GM18870 (cell line): ENCODE results near the gene AGO1.
"Not testable (repeated sequence)": the region's sequence is repeated elsewhere in the genome, so short reads cannot be mapped to it uniquely, and the experiment has no call there.

Experiments used
- ATAC-seq: cut with Tn5 transposase; IDR thresholded peaks from one replicate; pipeline ENCODE4 v1.9.1; 2021; ENCODE audit warnings: moderate library complexity; ENCODE audit not compliant: unreplicated experiment

Gene AGO1

GRCh38 chr1:35968396-35968795, 85.4 kb downstream of the AGO1 start:
- no peak for ATAC-seq

GRCh38 chr1:35971601-35972000, 88.6 kb downstream of the AGO1 start:
- ATAC-seq: no peak

GRCh38 chr1:35972631-35973030, 89.6 kb downstream of the AGO1 start:
- ATAC-seq: not testable (repeated sequence)

GRCh38 chr1:35980090-35980489, 97.1 kb downstream of the AGO1 start:
- ATAC-seq: no peak
